CD8-positive, alpha-beta memory T cell (primary cell): ENCODE results near the gene METTL9. TPM values are rescaled to one million over a fixed set of nuclear protein-coding genes. Genes with fewer than 3 reads are reported as not detected.
A peak's percentile ranks its signal among the peaks of the same experiment; 100 is the strongest.

Source experiments
- CTCF ChIA-PET: fragments of 350-600 bp; sonication (Branson Sonifier 250); formaldehyde crosslinking; loops from one replicate; lab custom pipeline; 2021; ENCODE audit warnings: antibody characterized with exemption; lab: Charles Lee
- POLR2A ChIA-PET: fragments of 350-600 bp; sonication (Branson Sonifier 250); formaldehyde crosslinking; loops from one replicate; lab custom pipeline; 2021; ENCODE audit warnings: antibody characterized with exemption; lab: Charles Lee
- DNase-seq, 5 donors: peaks; one replicate each; pipeline versions ENCODE4 v3.0.0 to v3.0.0-alpha.2; 2020 to 2022; ENCODE audit warnings: mixed read lengths in 1 of 5
- H3K27ac ChIP-seq: one replicate; pipeline ENCODE4 v1.7.0; 2013; ENCODE audit warnings: low read depth, mild to moderate bottlenecking, low read length, moderate library complexity
- H3K27me3 ChIP-seq: 2 replicates; pipeline ENCODE4 v1.7.0; 2013; ENCODE audit warnings: low read length, mild to moderate bottlenecking; ENCODE audit not compliant: insufficient read depth, poor library complexity, severe bottlenecking
- H3K36me3 ChIP-seq: 2 replicates; pipeline ENCODE4 v1.7.0; 2013; ENCODE audit warnings: mild to moderate bottlenecking, low read length, moderate library complexity; ENCODE audit not compliant: insufficient read depth
- H3K4me1 ChIP-seq: 2 replicates; pipeline ENCODE4 v1.7.0; 2013; ENCODE audit warnings: mild to moderate bottlenecking, low read length, moderate library complexity; ENCODE audit not compliant: insufficient read depth
- H3K4me3 ChIP-seq: 2 replicates; pipeline ENCODE4 v1.7.0; 2013; ENCODE audit warnings: mild to moderate bottlenecking, low read length
- H3K9me3 ChIP-seq: 2 replicates; pipeline ENCODE4 v1.7.0; 2013; ENCODE audit warnings: mild to moderate bottlenecking, low read length
- H3K27ac Mint-ChIP-seq, 8 donors: one replicate each; pipeline ENCODE4 v1.8.0; 2020 to 2021; ENCODE audit warnings: mixed read lengths in 8 of 8, mild to moderate bottlenecking in 6 of 8, inconsistent platforms in 3 of 8, moderate library complexity in 3 of 8
- H3K27me3 Mint-ChIP-seq, 2 donors: one replicate each; pipeline ENCODE4 v1.8.0; 2020 to 2021; ENCODE audit warnings: mixed read lengths in 2 of 2, mild to moderate bottlenecking in 1 of 2, moderate library complexity in 1 of 2
- H3K36me3 Mint-ChIP-seq, 3 donors: one replicate each; pipeline ENCODE4 v1.8.0; 2020 to 2021; ENCODE audit warnings: mixed read lengths in 3 of 3, inconsistent platforms in 1 of 3, mild to moderate bottlenecking in 1 of 3
- H3K4me1 Mint-ChIP-seq, 3 donors: one replicate each; pipeline ENCODE4 v1.8.0; 2020 to 2021; ENCODE audit warnings: mixed read lengths in 3 of 3, inconsistent platforms in 1 of 3, mild to moderate bottlenecking in 1 of 3
- H3K4me3 Mint-ChIP-seq, 7 donors: one replicate each; pipeline ENCODE4 v1.8.0; 2020 to 2021; ENCODE audit warnings: mixed read lengths in 7 of 7, mild to moderate bottlenecking in 6 of 7, moderate library complexity in 4 of 7, inconsistent platforms in 2 of 7
- H3K9me3 Mint-ChIP-seq, 5 donors: one replicate each; pipeline ENCODE4 v1.8.0; 2020 to 2022; ENCODE audit warnings: mixed read lengths in 5 of 5, mild to moderate bottlenecking in 3 of 5, moderate library complexity in 2 of 5, inconsistent platforms in 1 of 5
- polyA plus RNA-seq: library from polyadenylated mRNA; unstranded; fragments of 300-500 nt; fragmentation: Illumina TruSeq; gene quantifications from one replicate; pipeline ENCODE4 v1.2.3, GENCODE V29; 2021
- total RNA-seq, 2 experiments: library from RNA; stranded (reverse); gene quantifications; one replicate each; pipeline ENCODE4 v1.2.3, GENCODE V29; 2021

METTL9 gene
- total and polyA plus RNA-seq, 3 experiments from 2014 or later: 73.8 to 120 (median 74.2) TPM

DNA sequence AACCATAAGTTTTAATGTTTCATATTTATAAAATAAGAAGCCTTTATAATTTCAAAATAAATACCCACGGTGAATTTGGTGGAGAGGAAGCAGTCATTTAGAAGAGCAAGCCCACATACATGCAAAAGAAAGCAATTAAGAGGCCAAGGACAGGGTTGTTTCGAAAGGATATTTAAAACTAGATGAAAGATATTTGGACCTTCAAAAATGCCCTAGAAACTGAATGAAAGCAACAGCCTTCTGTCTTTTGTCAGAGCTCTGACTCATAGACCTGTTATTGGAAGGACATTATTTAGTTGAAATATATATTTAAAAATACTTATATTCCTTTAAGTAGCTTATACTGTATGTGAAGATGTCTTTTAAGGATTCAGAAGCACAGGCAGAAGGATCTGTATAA, 8.6 kb upstream of the METTL9 start:
- Mint-ChIP-seq H3K9me3 (no peaks in the 10 kb centered on the region), H3K4me3 (no peak overlapping the region), H3K36me3 (no peaks in the 10 kb centered on the region), H3K27ac (no peak overlapping the region), H3K4me1 (no peaks in the 10 kb centered on the region), H3K27me3 (peaks cover 0 to 1% of the 10 kb centered on the region in 2 donors)
- Histone ChIP-seq H3K36me3 (no peaks in the 10 kb centered on the region), H3K4me3 (no peak overlapping the region), H3K9me3 (no peaks in the 10 kb centered on the region), H3K27me3 (no peaks in the 10 kb centered on the region), H3K4me1 (no peaks in the 10 kb centered on the region), H3K27ac (no peak overlapping the region)
- POLR2A ChIA-PET: no interaction called here
- no peak for DNase-seq
- CTCF ChIA-PET: interaction anchor here (0.9 to 2.3 kb wide), 3 partner anchors 14 to 51 kb away, joined by 3 to 7 read pairs (median 4); no protein-coding TSS in a partner anchor

DNA sequence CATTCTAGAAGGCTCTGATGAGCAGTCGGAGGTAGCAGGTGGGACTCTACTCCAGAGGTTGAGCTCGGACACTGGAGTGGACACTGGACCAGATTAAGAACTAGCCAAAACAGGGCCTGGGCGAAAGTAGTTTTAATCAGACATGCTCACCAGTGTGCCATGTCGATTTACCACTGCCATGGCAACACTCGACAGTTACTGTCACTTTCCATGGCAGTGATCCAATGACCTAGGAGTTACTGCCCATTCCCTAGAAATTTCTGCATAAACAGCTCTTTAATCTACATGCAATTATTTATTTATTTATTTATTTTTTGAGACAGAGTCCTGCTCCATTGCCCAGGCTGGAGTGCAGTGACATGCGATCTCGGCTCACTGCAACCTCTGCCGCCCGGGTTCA, 7.2 kb upstream of the METTL9 start:
- H3K27me3 ChIP-seq: no peaks in the 10 kb centered on the region
- Mint-ChIP-seq H3K27ac (no peak overlapping the region), H3K4me1 (peaks cover 0 to 5% (median 3%) of the 10 kb centered on the region in 3 donors), H3K27me3 (peaks cover 0 to 1% of the 10 kb centered on the region in 2 donors), H3K36me3 (no peaks in the 10 kb centered on the region), H3K4me3 (no peak overlapping the region), H3K9me3 (no peaks in the 10 kb centered on the region)
- no peaks in the 10 kb centered on the region for H3K9me3 ChIP-seq
- DNase-seq: no peak
- no peak overlapping the region for H3K27ac ChIP-seq
- H3K4me3 ChIP-seq: no peak overlapping the region
- ChIA-PET CTCF (interaction anchor here (1.1 to 2.3 kb wide), 3 partner anchors 13 to 69 kb away, joined by 3 to 4 read pairs (median 4); no protein-coding TSS in a partner anchor), POLR2A (interaction anchor here (0.7 kb wide), 1 partner anchor 54 kb away, joined by 3 read pairs; no protein-coding TSS in a partner anchor)
- H3K36me3 ChIP-seq: no peaks in the 10 kb centered on the region
- peaks cover 3% of the 10 kb centered on the region for H3K4me1 ChIP-seq

DNA sequence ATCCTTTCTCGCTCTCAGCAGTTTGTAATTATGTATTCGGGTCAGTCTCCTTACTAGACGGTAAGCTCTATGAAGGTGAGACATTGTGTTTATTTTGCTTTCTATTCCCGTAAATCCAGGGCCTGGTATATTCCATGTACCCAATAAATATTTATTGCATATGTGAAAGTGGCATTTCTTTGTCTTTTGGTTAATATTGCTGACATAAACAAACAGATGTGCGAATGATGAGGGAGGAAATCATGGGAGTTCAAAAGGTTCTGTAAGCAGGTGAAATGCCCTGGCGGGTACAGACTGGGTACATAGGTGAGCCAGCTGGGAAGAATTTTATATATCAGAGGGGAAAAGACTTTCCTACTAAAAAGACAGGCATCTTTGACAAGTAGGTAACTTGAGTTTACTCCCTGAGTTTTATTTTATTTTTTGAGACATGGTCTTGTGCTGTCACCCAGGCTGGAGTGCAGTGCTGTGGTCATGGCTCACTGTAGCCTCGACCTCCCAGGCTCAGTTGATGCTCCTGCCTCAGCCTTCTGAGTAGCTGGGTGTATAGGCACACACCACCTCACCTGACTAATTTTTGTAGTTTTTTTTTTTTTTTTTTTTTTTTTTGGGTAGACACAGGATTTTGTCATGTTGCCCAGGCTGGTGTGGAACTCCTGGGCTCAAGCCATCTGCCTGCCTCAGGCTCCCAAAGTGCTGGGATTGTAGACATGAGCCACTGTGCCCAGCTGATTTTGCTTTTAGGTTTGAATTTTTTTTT, 5.7 kb upstream of the METTL9 start:
- H3K27me3 ChIP-seq: no peaks in the 10 kb centered on the region
- H3K36me3 Mint-ChIP-seq: peaks cover 0 to 2% (median 0%) of the 10 kb centered on the region in 3 donors
- POLR2A ChIA-PET: no interaction called here
- H3K27ac ChIP-seq: no peak overlapping the region
- no peaks in the 10 kb centered on the region for H3K9me3 Mint-ChIP-seq
- H3K4me1 ChIP-seq: peaks cover 17% of the 10 kb centered on the region
- peaks cover 10 to 20% (median 17%) of the 10 kb centered on the region in 3 donors for H3K4me1 Mint-ChIP-seq
- H3K4me3 ChIP-seq: no peak overlapping the region
- H3K9me3 ChIP-seq: no peaks in the 10 kb centered on the region
- DNase-seq: no peak
- peaks cover 0 to 1% of the 10 kb centered on the region in 2 donors for H3K27me3 Mint-ChIP-seq
- peak overlapping the region in 1 of 8 donors; percentile 47 for H3K27ac Mint-ChIP-seq
- CTCF ChIA-PET: interaction anchor here (1.8 kb wide), 1 partner anchor 46 kb away, joined by 4 read pairs; no protein-coding TSS in a partner anchor
- H3K36me3 ChIP-seq: no peaks in the 10 kb centered on the region
- no peak overlapping the region for H3K4me3 Mint-ChIP-seq

DNA sequence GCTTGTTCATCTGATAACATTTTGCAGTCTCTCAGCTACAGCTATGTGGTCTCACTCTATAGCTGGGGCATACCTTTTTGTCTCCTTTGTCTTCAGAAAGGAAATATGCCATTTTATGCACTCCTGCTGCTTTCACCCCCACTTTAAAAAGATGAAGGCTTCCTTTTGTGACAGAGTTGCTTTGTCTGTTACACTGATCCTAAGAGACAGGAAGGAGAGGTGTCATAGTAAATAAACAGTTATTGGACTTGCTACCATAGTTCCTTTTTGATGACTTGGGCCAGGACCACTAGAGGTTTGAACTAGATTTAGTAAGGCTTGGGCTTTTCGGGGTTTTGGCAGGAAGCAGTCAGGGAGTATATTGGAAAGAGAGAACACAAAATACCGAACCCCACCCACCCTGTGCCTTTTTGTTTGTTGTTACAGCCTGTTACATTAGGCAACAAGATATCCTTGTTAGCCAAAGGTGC, 1.8 kb upstream of the METTL9 start:
- Mint-ChIP-seq H3K36me3 (peaks cover 0 to 11% (median 0%) of the 10 kb centered on the region in 3 donors), H3K27ac (peak overlapping the region in 7 of 8 donors; percentile 72 to 98 (median 86)), H3K4me1 (peaks cover 34 to 46% (median 41%) of the 10 kb centered on the region in 3 donors), H3K27me3 (peaks cover 0 to 1% of the 10 kb centered on the region in 2 donors), H3K4me3 (peak overlapping the region; percentile 84 to 92 (median 89)), H3K9me3 (no peaks in the 10 kb centered on the region)
- Histone ChIP-seq H3K27me3 (no peaks in the 10 kb centered on the region), H3K4me3 (no peak overlapping the region), H3K9me3 (no peaks in the 10 kb centered on the region), H3K36me3 (no peaks in the 10 kb centered on the region), H3K27ac (no peak overlapping the region), H3K4me1 (peaks cover 37% of the 10 kb centered on the region)
- POLR2A ChIA-PET: no interaction called here
- peak in 1 of 5 donors; percentile 39 for DNase-seq
- CTCF ChIA-PET: interaction anchor here (0.8 kb wide), 1 partner anchor 60 kb away, joined by 3 read pairs; no protein-coding TSS in a partner anchor

DNA sequence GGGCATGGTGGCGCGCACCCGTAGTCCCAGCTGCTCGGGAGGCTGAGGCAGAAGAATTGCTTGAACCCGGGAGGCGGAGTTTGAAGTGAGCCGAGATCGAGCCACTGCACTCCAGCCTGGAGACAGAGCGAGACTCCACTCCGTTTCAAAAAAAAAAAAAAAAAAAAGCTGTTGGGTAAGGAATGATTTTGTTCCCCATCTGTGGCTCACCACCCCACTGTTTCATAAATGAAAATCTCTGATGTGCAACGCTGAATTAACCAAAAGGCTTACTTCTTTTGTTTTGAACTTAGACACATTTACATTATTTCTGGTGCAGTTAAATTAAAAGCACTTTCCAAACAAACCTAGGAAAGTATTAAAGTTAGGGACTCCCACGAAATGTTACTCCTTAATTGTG, 1.2 kb upstream of the METTL9 start:
- H3K36me3 ChIP-seq: no peaks in the 10 kb centered on the region
- H3K4me1 ChIP-seq: peaks cover 37% of the 10 kb centered on the region
- Mint-ChIP-seq H3K36me3 (peaks cover 0 to 11% (median 0%) of the 10 kb centered on the region in 3 donors), H3K27ac (peak overlapping the region in 6 of 8 donors; percentile 86 to 98 (median 96)), H3K4me1 (peaks cover 35 to 51% (median 45%) of the 10 kb centered on the region in 3 donors), H3K4me3 (peak overlapping the region; percentile 89 to 94 (median 92)), H3K9me3 (no peaks in the 10 kb centered on the region), H3K27me3 (peaks cover 0 to 1% of the 10 kb centered on the region in 2 donors)
- ChIA-PET POLR2A (interaction anchor here (0.6 to 1.7 kb wide), 3 partner anchors 28 to 54 kb away, joined by 3 to 13 read pairs (median 3); partner anchors contain the start of gene IGSF6), CTCF (no interaction called here)
- no peaks in the 10 kb centered on the region for H3K27me3 ChIP-seq
- H3K9me3 ChIP-seq: no peaks in the 10 kb centered on the region
- no peak for DNase-seq
- H3K27ac ChIP-seq: peak overlapping the region; percentile 75
- H3K4me3 ChIP-seq: peak overlapping the region; percentile 87

DNA sequence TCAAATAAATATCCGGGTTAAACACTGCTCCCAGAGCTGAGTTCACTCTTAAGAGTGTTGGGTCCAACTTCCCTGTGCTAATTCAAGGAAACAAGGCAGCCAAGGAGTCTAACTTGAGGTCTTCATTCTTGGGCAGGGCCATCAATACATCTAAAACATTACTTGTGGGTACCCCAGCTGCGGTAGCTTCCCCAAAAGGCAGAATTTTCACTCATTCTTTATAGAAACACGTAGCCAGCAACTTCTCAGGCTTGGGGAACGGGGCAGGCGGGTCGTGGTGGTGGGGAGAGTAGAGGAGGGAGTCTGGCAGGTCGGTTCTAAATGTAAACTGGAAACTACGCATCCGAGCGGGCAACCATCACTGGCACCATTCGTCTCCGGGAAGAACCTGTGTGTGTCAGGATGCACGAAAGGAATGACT, 666 bp upstream of the METTL9 start:
- no peaks in the 10 kb centered on the region for H3K27me3 ChIP-seq
- peak overlapping the region; percentile 84 to 98 (median 96) for H3K27ac Mint-ChIP-seq
- peaks cover 0 to 1% of the 10 kb centered on the region in 2 donors for H3K27me3 Mint-ChIP-seq
- H3K9me3 ChIP-seq: no peaks in the 10 kb centered on the region
- H3K4me3 ChIP-seq: peak overlapping the region; percentile 87
- no peak for DNase-seq
- peaks cover 37% of the 10 kb centered on the region for H3K4me1 ChIP-seq
- H3K4me3 Mint-ChIP-seq: peak overlapping the region; percentile 89 to 94 (median 92)
- H3K4me1 Mint-ChIP-seq: peaks cover 40 to 56% (median 50%) of the 10 kb centered on the region in 3 donors
- H3K36me3 Mint-ChIP-seq: peaks cover 0 to 11% (median 0%) of the 10 kb centered on the region in 3 donors
- H3K27ac ChIP-seq: peak overlapping the region; percentile 75
- POLR2A ChIA-PET: interaction anchor here (0.6 to 1.7 kb wide), 3 partner anchors 27 to 54 kb away, joined by 3 to 13 read pairs (median 3); partner anchors contain the start of gene IGSF6
- no peaks in the 10 kb centered on the region for H3K9me3 Mint-ChIP-seq
- CTCF ChIA-PET: no interaction called here
- no peaks in the 10 kb centered on the region for H3K36me3 ChIP-seq

DNA sequence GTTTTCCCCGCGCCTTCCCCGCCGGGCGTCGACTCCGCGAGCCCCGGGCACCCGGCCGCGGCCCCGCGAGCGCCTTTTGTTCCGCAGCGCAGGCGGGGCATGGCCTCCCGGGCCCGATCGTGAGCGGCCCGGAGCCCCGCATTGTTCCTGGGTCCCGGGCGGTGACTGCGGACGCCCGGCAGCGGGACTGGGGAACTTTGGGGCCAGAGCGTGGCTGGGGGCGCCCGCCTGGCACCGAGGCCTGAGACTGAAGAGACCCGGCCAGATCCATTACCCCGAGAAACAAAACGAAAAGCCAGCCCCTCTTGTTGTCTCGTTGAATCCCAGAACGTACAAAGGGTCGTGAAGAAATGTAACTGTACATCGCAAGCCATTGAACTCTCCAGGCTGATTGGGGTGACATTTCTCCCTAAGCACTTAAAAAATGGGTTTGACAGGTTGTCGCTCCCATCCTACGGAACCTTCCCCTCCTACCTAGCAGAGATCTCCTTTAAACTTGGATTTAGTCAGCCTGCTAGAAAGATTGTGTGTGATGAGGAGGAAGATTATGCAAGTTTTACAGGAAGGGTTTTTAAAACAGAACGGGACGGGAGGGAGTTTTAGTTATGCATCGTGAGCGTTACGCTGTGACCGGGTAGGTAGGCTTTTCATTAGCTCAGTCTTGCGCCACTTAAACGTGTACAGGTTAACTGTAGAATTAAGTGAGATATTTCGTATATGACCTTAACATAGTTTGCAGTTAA, 825 bp downstream of the METTL9 start:
- H3K27ac ChIP-seq: peak overlapping the region; percentile 65
- Mint-ChIP-seq H3K4me1 (peaks cover 47 to 67% (median 64%) of the 10 kb centered on the region in 3 donors), H3K36me3 (peaks cover 0 to 17% (median 0%) of the 10 kb centered on the region in 3 donors), H3K27me3 (no peaks in the 10 kb centered on the region), H3K27ac (peak overlapping the region; percentile 83 to 96 (median 94)), H3K4me3 (peak overlapping the region; percentile 88 to 97 (median 93)), H3K9me3 (no peaks in the 10 kb centered on the region)
- ChIA-PET CTCF (interaction anchor here (1.0 to 1.3 kb wide), 3 partner anchors 9 to 57 kb away, joined by 3 to 4 read pairs (median 4); no protein-coding TSS in a partner anchor), POLR2A (interaction anchor here (0.6 kb wide), 1 partner anchor 26 kb away, joined by 3 read pairs; no protein-coding TSS in a partner anchor)
- no peaks in the 10 kb centered on the region for H3K27me3 ChIP-seq
- DNase-seq: peak in 1 of 5 donors; percentile 56
- no peaks in the 10 kb centered on the region for H3K36me3 ChIP-seq
- no peaks in the 10 kb centered on the region for H3K9me3 ChIP-seq
- H3K4me1 ChIP-seq: peaks cover 40% of the 10 kb centered on the region
- H3K4me3 ChIP-seq: peak overlapping the region; percentile 55
